Gastrocnemius medialis (tissue), 4 donors: ENCODE data around the gene NAP1L4. TPM values are rescaled to one million over a fixed set of nuclear protein-coding genes. Genes with fewer than 3 reads are reported as not detected.
A peak's percentile ranks its signal among the peaks of the same experiment; 100 is the strongest.

Experiments used
- ATAC-seq, 2 donors: fragments of 150-250 bp; one replicate each; pipeline ENCODE4 v1.9.1; 2016
- DNase-seq, 2 donors: peaks; one replicate each; pipeline ENCODE4 v3.0.0-alpha.2; 2019
- H3K27ac ChIP-seq, 4 donors: fragments of 200-600 bp; sonication (generic); 1 replicate in 1 of 4; 2 replicates in 3 of 4; pipeline ENCODE4 v1.5.1; 2016 to 2018; ENCODE audit warnings: mild to moderate bottlenecking in 2 of 4, moderate library complexity in 1 of 4
- H3K27me3 ChIP-seq, 3 donors: fragments of 200-600 bp; sonication (generic) in 2 of 3; 1 replicate in 1 of 3; 2 replicates in 2 of 3; pipeline versions ENCODE4 v1.5.1 to v1.6.0; 2016 to 2019; ENCODE audit warnings: mild to moderate bottlenecking in 1 of 3, moderate library complexity in 1 of 3
- H3K36me3 ChIP-seq, 2 donors: fragments of 200-600 bp; sonication (generic) in 1 of 2; one replicate each; pipeline ENCODE4 v1.5.1; 2017 to 2018
- H3K4me1 ChIP-seq, 2 donors: fragments of 200-600 bp; sonication (generic) in 1 of 2; one replicate each; pipeline ENCODE4 v1.5.1; 2016 to 2017; ENCODE audit warnings: mild to moderate bottlenecking in 2 of 2
- H3K4me3 ChIP-seq, 4 donors: fragments of 200-600 bp; sonication (generic) in 3 of 4; 1 replicate in 1 of 4; 2 replicates in 3 of 4; pipeline ENCODE4 v1.5.1; 2016 to 2019; ENCODE audit warnings: mild to moderate bottlenecking in 2 of 4
- H3K9me3 ChIP-seq, 3 donors: fragments of 200-600 bp; sonication (generic) in 2 of 3; 1 replicate in 1 of 3; 2 replicates in 2 of 3; pipeline ENCODE4 v1.5.1; 2016 to 2019
- POLR2A ChIP-seq, 2 donors: fragments of 450-650 bp; IDR thresholded peaks; one replicate each; pipeline ENCODE4 v1.6.1; 2017; ENCODE audit warnings: antibody characterized with exemption in 2 of 2, mild to moderate bottlenecking in 2 of 2, moderate library complexity in 2 of 2
- in situ Hi-C, 4 donors: fragments of 200-750 bp; cut with MboI; loops; one replicate each; pipeline versions ENCODE4 v1.15.0 to v1.8.0; 2017; ENCODE audit warnings: low sequenced_read_pairs in 4 of 4
- intact Hi-C: fragments of 100-400 bp; cut with DNase I; formaldehyde crosslinking; loops from one replicate; pipeline ENCODE4 v1.15.1; 2023; ENCODE audit warnings: low total_unique reads
- total RNA-seq, 4 donors: library from RNA; depleted of rRNA; stranded (reverse); fragments of >200 nt; gene quantifications; one replicate each; pipeline versions ENCODE4 v1.1.0 to v1.2.3, GENCODE V29; 2016
- TF ChIP-seq, protein P1 (sequence below), 5 experiments: fragments of 450-650 bp in 3 of 5; fragments of 200-600 bp in 2 of 5; sonication (generic) in 2 of 5; IDR thresholded peaks in 4 of 5; conservative IDR thresholded peaks in 1 of 5; 1 replicate in 4 of 5; 2 replicates in 1 of 5; pipeline ENCODE4 v1.5.1; 2016 to 2019; ENCODE audit warnings: antibody characterized with exemption in 5 of 5, mild to moderate bottlenecking in 3 of 5, moderate library complexity in 3 of 5

NAP1L4 gene
- total RNA-seq, 4 donors from 2014 or later = 86.4 to 123 (median 111) TPM

DNA sequence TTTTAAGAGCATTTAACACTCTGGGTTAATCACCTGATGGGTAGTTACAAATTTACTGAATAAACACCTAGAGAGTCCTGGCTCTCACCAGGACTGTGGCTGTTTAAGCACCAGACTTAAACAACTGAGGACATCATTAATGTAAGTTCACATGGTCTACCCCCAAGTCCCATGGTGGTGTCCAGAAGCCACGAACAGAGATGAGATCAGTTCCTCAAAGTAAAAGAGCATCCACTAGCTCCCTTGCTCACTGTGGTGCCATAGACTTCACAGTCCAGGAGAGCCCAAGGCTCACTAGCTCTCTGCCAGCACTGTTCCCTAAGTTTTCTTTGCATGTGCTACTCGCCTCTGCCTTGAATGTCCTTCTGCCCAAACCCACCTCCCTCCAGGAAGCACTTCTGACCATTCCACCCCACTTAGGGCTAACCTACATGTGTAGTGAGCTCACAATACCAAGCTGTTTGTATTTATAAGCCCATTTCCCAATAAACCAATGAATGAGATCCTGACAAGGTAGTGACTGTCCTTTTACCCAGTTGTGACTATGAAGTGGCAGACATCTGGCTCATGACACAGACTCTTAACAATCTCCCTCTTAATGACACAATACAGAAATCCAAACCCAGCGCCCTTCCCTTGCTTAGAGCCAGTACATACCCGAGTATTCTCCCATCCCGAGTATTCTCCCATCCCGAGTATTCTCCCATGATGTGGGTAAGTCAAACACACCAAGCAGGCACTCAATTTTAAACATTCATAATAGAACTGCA, 15.7 kb downstream of the NAP1L4 start:
- no peak overlapping the region for H3K4me3 ChIP-seq
- in situ Hi-C loops = no loop called here
- no peak for DNase-seq
- no peaks in the 10 kb centered on the region for H3K27me3 ChIP-seq
- H3K36me3 ChIP-seq = peaks cover 0 to 42% of the 10 kb centered on the region in 2 donors
- no peak for TF ChIP-seq POLR2A (IDR thresholded peaks at IDR 0.05)
- TF ChIP-seq, protein P1, sequence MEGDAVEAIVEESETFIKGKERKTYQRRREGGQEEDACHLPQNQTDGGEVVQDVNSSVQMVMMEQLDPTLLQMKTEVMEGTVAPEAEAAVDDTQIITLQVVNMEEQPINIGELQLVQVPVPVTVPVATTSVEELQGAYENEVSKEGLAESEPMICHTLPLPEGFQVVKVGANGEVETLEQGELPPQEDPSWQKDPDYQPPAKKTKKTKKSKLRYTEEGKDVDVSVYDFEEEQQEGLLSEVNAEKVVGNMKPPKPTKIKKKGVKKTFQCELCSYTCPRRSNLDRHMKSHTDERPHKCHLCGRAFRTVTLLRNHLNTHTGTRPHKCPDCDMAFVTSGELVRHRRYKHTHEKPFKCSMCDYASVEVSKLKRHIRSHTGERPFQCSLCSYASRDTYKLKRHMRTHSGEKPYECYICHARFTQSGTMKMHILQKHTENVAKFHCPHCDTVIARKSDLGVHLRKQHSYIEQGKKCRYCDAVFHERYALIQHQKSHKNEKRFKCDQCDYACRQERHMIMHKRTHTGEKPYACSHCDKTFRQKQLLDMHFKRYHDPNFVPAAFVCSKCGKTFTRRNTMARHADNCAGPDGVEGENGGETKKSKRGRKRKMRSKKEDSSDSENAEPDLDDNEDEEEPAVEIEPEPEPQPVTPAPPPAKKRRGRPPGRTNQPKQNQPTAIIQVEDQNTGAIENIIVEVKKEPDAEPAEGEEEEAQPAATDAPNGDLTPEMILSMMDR (IDR thresholded peaks at IDR 0.05 in 4 of 5, conservative IDR thresholded peaks at IDR 0.05 in 1 of 5) = no peak
- ATAC-seq = peak; percentile 45 to 48
- peaks cover 18 to 25% of the 10 kb centered on the region in 2 donors for H3K4me1 ChIP-seq
- intact Hi-C loops = no loop called here
- H3K27ac ChIP-seq = peak overlapping the region in 3 of 4 donors; percentile 37 to 60 (median 43)
- H3K9me3 ChIP-seq = no peaks in the 10 kb centered on the region

DNA sequence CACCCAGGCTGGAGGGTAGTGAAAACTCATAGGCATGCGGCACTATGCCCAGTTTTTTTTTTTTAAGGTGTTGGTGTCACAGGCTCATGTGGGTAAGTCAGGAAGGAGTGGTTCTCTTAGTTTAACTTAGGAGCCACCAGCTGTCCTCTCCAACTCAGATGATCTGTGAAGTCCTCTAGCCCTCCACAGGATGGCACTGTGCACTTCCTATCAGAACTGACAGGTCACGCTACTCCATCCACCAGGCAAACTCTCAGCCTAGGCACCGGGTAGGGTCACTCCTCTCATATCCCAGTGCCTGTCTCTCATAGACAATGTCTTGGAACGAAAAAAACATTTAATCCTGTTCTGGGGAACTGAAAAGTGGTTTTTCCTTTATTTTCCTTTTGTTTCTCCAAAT, 16.5 kb downstream of the NAP1L4 start:
- intact Hi-C loops (no loop called here), in situ Hi-C loops (no loop called here)
- ATAC-seq (peak in 1 of 2 donors; percentile 70), DNase-seq (peak in 1 of 2 donors; percentile 29)
- H3K4me1 ChIP-seq = peaks cover 18 to 25% of the 10 kb centered on the region in 2 donors
- no peaks in the 10 kb centered on the region for H3K9me3 ChIP-seq
- H3K27me3 ChIP-seq = no peaks in the 10 kb centered on the region
- H3K27ac ChIP-seq = no peak overlapping the region
- H3K4me3 ChIP-seq = no peak overlapping the region
- H3K36me3 ChIP-seq = peaks cover 0 to 51% of the 10 kb centered on the region in 2 donors
- TF ChIP-seq, protein P1 (IDR thresholded peaks at IDR 0.05 in 4 of 5, conservative IDR thresholded peaks at IDR 0.05 in 1 of 5) = peak in 4 of 5 experiments; percentile 25 to 48 (median 36)
- no peak for TF ChIP-seq POLR2A (IDR thresholded peaks at IDR 0.05)

DNA sequence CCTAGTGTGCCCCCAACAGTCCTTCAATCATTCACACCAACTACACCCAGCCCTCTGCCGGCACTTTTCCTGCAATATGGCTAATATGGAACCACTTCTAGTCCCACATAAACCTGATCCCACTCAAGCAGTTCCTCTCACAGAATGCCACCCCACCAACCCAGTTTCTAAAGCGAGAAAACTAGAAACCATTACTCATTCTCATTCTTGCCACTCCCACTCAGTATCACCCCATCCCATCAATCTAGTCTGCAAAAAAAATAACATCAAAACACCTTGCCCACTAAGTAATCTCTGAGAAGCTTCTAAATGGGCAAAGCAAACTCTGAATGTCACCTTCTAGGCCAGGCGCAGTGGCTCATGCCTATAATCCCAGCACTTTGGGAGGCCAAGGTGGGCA, 17.9 kb downstream of the NAP1L4 start:
- no peak for ATAC-seq
- no peaks in the 10 kb centered on the region for H3K9me3 ChIP-seq
- H3K27me3 ChIP-seq = no peaks in the 10 kb centered on the region
- H3K4me1 ChIP-seq = peaks cover 18 to 25% of the 10 kb centered on the region in 2 donors
- H3K4me3 ChIP-seq = no peak overlapping the region
- TF ChIP-seq POLR2A (IDR thresholded peaks at IDR 0.05) = no peak
- TF ChIP-seq, protein P1 (IDR thresholded peaks at IDR 0.05 in 4 of 5, conservative IDR thresholded peaks at IDR 0.05 in 1 of 5) = no peak
- DNase-seq = no peak
- H3K36me3 ChIP-seq = peaks cover 1 to 64% of the 10 kb centered on the region in 2 donors
- no peak overlapping the region for H3K27ac ChIP-seq
- in situ Hi-C loops = no loop called here
- intact Hi-C loops = no loop called here

DNA sequence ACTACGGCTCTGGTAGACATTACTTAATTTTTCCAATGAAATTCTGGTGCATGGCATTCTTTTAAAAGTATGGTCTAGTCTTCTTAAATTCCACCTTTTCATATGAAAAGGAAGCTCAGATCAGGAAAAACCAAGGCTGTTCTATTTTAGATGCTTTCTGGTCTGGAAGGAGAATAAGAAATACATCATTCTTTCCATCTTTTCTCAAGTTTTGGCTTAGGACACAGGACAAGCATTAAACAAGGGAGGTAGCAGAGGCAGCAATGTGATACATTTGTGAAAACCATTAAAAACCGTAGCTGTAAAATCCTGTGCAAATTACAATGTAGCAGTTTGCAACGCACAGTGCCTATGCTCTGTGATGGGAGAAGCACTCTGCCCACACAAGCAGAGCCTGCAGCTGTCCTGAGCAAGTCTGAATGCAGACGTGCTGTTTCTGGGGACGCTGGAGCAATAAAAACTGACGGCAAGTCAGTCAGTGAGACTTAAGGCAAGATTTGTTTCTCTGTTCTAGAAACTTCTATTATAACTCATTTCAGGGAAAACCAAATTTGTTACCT, 23.7 kb downstream of the NAP1L4 start:
- H3K4me1 ChIP-seq = no peaks in the 10 kb centered on the region
- no peak overlapping the region for H3K4me3 ChIP-seq
- H3K36me3 ChIP-seq = peaks cover 2 to 93% of the 10 kb centered on the region in 2 donors
- no peaks in the 10 kb centered on the region for H3K27me3 ChIP-seq
- intact Hi-C loops = no loop called here
- no peaks in the 10 kb centered on the region for H3K9me3 ChIP-seq
- ATAC-seq (no peak), DNase-seq (no peak)
- in situ Hi-C loops = no loop called here
- no peak overlapping the region for H3K27ac ChIP-seq
- TF ChIP-seq, protein P1 (IDR thresholded peaks at IDR 0.05 in 4 of 5, conservative IDR thresholded peaks at IDR 0.05 in 1 of 5) = no peak
- TF ChIP-seq POLR2A (IDR thresholded peaks at IDR 0.05) = no peak
